ENCODE data around the gene AGBL4. TPM values are rescaled to one million over a fixed set of nuclear protein-coding genes. Genes with fewer than 3 reads are reported as not detected.

Gene AGBL4
- total RNA-seq, 2 donors from 2014 or later, result 0.40 to 5.5 TPM

DNA sequence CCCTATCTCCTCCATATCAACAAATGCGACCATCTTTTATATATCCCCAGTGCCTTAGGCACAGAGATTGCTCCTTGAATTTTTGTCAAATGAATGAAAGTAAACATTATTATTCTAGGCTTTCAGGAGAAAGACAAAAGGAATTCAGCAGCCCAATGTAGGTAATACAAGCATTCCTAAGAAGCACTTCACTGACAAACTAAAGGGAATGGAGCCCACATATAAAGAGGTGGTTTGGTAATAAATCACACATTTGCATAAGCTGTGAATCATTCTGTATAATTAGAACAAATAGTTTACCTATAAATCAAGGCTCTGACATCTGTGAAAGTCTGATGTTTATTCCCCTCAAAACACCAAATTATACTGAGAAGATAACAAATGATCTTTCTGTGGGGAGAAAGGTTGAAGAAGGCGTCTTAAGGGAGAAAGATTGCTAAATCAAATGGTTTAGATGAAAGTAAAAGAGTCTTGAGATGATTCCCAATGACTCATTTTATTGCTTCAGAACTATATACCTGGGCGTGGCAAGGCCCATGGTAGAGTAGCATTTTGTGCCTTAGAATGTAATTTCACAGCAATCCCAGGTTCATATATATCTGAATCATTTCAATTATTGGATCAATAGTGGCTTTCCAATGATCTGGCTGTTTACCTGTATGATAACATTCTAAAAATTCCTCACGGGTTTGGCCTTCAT is 558.1 kb downstream of the AGBL4 start:
- H3K27ac Mint-ChIP-seq, result no peak overlapping the region
- H3K4me1 Mint-ChIP-seq, result no peaks in the 10 kb centered on the region
- no peaks in the 10 kb centered on the region for H3K27me3 ChIP-seq (ENCODE audit: control insufficient read depth, insufficient read depth, low read length, poor library complexity, severe bottlenecking)
- H3K36me3 ChIP-seq (ENCODE audit: control insufficient read depth, insufficient read depth, low read length), result no peaks in the 10 kb centered on the region
- 39 to 48% methylated on average over 2 to 4 of the region's 4 CpGs for WGBS, 2 experiments (ENCODE audit: insufficient coverage in 1 of 2, insufficient read length in 1 of 2)
- no peak for DNase-seq
- TF ChIP-seq, protein P1, sequence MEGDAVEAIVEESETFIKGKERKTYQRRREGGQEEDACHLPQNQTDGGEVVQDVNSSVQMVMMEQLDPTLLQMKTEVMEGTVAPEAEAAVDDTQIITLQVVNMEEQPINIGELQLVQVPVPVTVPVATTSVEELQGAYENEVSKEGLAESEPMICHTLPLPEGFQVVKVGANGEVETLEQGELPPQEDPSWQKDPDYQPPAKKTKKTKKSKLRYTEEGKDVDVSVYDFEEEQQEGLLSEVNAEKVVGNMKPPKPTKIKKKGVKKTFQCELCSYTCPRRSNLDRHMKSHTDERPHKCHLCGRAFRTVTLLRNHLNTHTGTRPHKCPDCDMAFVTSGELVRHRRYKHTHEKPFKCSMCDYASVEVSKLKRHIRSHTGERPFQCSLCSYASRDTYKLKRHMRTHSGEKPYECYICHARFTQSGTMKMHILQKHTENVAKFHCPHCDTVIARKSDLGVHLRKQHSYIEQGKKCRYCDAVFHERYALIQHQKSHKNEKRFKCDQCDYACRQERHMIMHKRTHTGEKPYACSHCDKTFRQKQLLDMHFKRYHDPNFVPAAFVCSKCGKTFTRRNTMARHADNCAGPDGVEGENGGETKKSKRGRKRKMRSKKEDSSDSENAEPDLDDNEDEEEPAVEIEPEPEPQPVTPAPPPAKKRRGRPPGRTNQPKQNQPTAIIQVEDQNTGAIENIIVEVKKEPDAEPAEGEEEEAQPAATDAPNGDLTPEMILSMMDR (conservative IDR thresholded peaks at IDR 0.05), result no peak
- no peaks in the 10 kb centered on the region for H3K4me1 ChIP-seq (ENCODE audit: control insufficient read depth, insufficient read depth, low read length)
- H3K27ac ChIP-seq (ENCODE audit: low read depth, low read length), result no peak overlapping the region
- no peaks in the 10 kb centered on the region for H3K27me3 Mint-ChIP-seq (ENCODE audit: insufficient read depth)
- H3K9me3 ChIP-seq (ENCODE audit: control insufficient read depth, low read length), result peaks cover 80% of the 10 kb centered on the region
- peaks cover 83% of the 10 kb centered on the region for H3K9me3 Mint-ChIP-seq
- H3K9ac ChIP-seq (ENCODE audit: extremely low read depth, low read length, poor library complexity, severe bottlenecking), result no peak overlapping the region
- no peaks in the 10 kb centered on the region for H3K36me3 Mint-ChIP-seq (ENCODE audit: low read depth)
- no peak overlapping the region for H3K4me3 ChIP-seq (ENCODE audit: low read length)
- no peak overlapping the region for H3K4me3 Mint-ChIP-seq

DNA sequence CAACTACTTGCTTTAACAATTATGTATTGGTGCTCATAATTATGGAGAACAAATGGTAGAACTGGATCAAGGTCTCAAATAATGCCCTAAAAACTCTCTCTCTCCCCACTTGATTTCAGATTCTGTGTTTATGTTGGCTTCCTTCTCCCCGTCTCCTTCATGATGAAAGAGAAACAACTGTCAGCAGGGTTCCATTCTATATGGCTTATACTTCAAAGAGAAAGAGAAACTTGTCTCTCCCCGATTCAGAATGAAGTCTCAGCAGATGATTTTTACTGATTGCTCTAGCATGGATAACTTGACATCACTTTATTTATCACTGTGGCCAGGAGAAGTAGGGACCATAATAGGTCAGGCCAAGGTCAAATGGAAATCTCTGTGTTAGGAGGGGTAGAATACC is 575.6 kb downstream of the AGBL4 start:
- Histone ChIP-seq H3K36me3 (ENCODE audit: control insufficient read depth, insufficient read depth, low read length) (no peaks in the 10 kb centered on the region), H3K9me3 (ENCODE audit: control insufficient read depth, low read length) (peaks cover 86% of the 10 kb centered on the region), H3K4me3 (ENCODE audit: low read length) (no peak overlapping the region), H3K9ac (ENCODE audit: extremely low read depth, low read length, poor library complexity, severe bottlenecking) (no peak overlapping the region), H3K27me3 (ENCODE audit: control insufficient read depth, insufficient read depth, low read length, poor library complexity, severe bottlenecking) (no peaks in the 10 kb centered on the region), H3K4me1 (ENCODE audit: control insufficient read depth, insufficient read depth, low read length) (no peaks in the 10 kb centered on the region), H3K27ac (ENCODE audit: low read depth, low read length) (no peak overlapping the region)
- Mint-ChIP-seq H3K27me3 (ENCODE audit: insufficient read depth) (no peaks in the 10 kb centered on the region), H3K4me1 (no peaks in the 10 kb centered on the region), H3K9me3 (peaks cover 90% of the 10 kb centered on the region), H3K36me3 (ENCODE audit: low read depth) (no peaks in the 10 kb centered on the region), H3K27ac (no peak overlapping the region), H3K4me3 (no peak overlapping the region)
- 64% methylated on average over 2 of the region's 2 CpGs; no CpG with 5 or more reads in 1 of the 2 experiments for WGBS, 2 experiments (ENCODE audit: insufficient coverage in 1 of 2, insufficient read length in 1 of 2)
- no peak for DNase-seq
- TF ChIP-seq, protein P1 (conservative IDR thresholded peaks at IDR 0.05), result no peak

DNA sequence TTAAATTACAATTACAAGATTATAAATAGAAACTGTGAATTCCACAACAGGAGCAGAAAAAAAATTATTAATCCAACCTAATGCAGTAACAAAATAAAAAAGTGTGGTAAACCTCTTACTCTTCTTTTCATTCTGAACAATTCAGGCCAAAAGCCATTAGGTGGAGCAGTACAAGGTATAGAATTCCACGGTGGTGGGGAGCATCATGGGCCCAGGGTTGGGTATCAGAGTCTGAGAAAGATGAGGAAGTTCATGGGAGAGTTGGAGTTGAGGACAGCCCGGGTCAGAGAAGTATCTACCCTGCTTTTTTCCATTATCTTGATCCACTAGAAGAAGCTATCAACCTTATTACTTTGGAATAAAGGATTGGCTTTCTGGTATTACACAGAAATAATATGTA is 586.9 kb downstream of the AGBL4 start:
- Histone ChIP-seq H3K4me1 (ENCODE audit: control insufficient read depth, insufficient read depth, low read length) (no peaks in the 10 kb centered on the region), H3K36me3 (ENCODE audit: control insufficient read depth, insufficient read depth, low read length) (no peaks in the 10 kb centered on the region), H3K9ac (ENCODE audit: extremely low read depth, low read length, poor library complexity, severe bottlenecking) (no peak overlapping the region), H3K27me3 (ENCODE audit: control insufficient read depth, insufficient read depth, low read length, poor library complexity, severe bottlenecking) (no peaks in the 10 kb centered on the region), H3K4me3 (ENCODE audit: low read length) (no peak overlapping the region), H3K9me3 (ENCODE audit: control insufficient read depth, low read length) (peaks cover 73% of the 10 kb centered on the region), H3K27ac (ENCODE audit: low read depth, low read length) (no peak overlapping the region)
- H3K9me3 Mint-ChIP-seq, result peaks cover 85% of the 10 kb centered on the region
- no peaks in the 10 kb centered on the region for H3K27me3 Mint-ChIP-seq (ENCODE audit: insufficient read depth)
- H3K36me3 Mint-ChIP-seq (ENCODE audit: low read depth), result no peaks in the 10 kb centered on the region
- no peak overlapping the region for H3K27ac Mint-ChIP-seq
- no peak overlapping the region for H3K4me3 Mint-ChIP-seq
- 14 to 28% methylated on average over 1 to 2 of the region's 2 CpGs for WGBS, 2 experiments (ENCODE audit: insufficient coverage in 1 of 2, insufficient read length in 1 of 2)
- TF ChIP-seq, protein P1 (conservative IDR thresholded peaks at IDR 0.05), result no peak
- no peak for DNase-seq
- no peaks in the 10 kb centered on the region for H3K4me1 Mint-ChIP-seq
